ENCODE measurements around the gene LILRB3.
"Not testable (repeated sequence)": the region's sequence is repeated elsewhere in the genome, so short reads cannot be mapped to it uniquely, and the experiment has no call there.

LILRB3 gene

DNA sequence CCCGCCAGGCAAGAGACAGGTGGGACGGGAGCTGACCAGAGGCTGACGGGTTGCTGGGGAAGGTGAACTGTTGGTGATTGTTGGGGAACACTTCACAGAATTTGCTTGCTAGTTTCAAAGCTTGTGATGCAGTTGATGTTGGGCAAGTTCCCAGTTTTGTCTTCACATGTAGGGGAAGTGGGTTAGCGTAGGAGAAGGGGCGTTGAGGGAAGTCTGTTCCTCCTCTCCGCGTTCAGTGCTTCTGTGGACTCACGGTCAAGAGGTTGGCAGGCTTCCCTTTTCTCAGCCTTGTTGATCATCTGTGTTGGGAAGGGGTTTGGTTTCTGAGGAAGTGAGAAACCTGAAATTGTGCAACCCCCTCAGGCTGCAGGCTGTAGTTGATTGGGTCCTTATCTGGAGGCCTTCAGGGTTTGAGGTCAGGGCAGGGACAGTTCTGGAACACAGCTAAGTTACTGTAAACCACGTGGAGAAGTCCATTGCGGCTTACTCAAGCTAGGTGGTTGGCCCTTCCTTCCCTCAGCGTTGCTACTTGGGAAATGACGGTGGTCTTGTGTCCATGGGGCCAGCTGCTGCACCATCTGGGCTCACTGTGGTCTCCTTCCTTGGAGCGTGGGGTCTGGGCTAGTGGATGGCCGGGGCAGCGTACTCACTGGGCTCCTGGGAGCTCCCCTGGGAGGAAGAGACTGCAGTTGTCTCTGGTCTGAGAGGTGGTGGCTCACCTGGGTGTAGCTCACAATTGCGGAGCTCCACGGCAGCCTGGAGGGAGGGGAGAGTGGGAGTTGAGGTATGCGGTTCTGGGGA lies 14.6 kb downstream of the LILRB3 start:
- Mint-ChIP-seq H3K4me3 (peak overlapping the region; percentile 96), H3K9me3 (ENCODE audit: low read depth) (no peaks in the 10 kb centered on the region), H3K4me1 (ENCODE audit: low read depth) (peaks cover 74% of the 10 kb centered on the region), H3K27me3 (no peaks in the 10 kb centered on the region), H3K36me3 (peaks cover 15% of the 10 kb centered on the region), H3K27ac (peak overlapping the region; percentile 89)

DNA sequence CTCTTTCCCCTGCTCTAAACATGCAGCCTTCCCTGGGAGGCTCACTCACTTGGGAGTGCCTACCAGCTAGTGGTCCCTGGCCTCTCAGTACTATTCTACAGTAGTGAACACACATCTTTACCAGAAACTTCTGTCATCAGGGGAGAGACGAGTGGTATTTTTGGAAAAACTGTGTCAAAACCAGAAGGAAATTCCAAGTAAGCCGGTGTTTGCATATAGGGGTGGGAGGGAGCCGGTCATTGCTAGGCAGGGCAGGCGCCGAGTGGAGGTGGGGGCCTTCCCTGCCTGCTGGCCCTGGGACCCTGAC lies 15.2 kb downstream of the LILRB3 start:
- H3K4me1 Mint-ChIP-seq (ENCODE audit: low read depth): peaks cover 80% of the 10 kb centered on the region
- H3K9me3 Mint-ChIP-seq (ENCODE audit: low read depth): no peaks in the 10 kb centered on the region
- H3K4me3 Mint-ChIP-seq: peak overlapping the region; percentile 96
- no peaks in the 10 kb centered on the region for H3K27me3 Mint-ChIP-seq
- peaks cover 21% of the 10 kb centered on the region for H3K36me3 Mint-ChIP-seq
- peak overlapping the region; percentile 89 for H3K27ac Mint-ChIP-seq

DNA sequence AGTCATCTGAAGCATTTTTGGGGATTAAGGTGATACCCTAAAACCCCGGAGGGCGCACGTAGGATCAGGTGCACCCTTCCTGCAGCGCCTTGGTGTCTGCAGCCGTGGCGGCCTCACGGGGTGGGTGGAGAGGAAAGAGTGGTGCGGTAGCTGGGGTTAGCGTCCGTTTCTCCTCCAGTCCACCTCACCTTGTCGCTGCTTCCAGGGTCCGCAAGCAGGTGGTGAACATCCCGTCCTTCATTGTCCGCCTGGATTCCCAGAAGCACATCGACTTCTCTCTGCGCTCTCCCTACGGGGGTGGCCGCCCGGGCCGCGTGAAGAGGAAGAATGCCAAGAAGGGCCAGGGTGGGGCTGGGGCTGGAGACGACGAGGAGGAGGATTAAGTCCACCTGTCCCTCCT lies 15.6 kb downstream of the LILRB3 start:
- H3K4me1 Mint-ChIP-seq (ENCODE audit: low read depth): peaks cover 84% of the 10 kb centered on the region

DNA sequence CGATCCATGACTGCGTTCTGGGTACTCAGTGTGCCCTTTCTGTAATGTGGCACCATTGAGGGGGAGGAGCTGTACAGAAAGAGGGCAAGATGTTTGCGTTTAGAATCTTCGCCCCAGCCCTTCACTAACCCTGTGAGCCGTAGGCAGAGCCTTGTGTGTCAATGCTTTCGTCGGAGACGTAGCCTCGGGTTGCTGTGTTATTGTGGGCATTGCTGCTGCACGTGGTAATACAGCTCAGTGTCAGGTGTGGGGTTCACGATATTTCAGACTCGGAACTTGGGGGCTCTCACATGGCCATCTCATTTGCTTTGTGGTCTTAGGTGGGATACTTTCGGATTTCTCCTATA lies 16.0 kb downstream of the LILRB3 start:
- H3K9me3 Mint-ChIP-seq (ENCODE audit: low read depth): no peaks in the 10 kb centered on the region
- H3K4me1 Mint-ChIP-seq (ENCODE audit: low read depth): peaks cover 86% of the 10 kb centered on the region
- peaks cover 26% of the 10 kb centered on the region for H3K36me3 Mint-ChIP-seq
- peak overlapping the region; percentile 89 for H3K27ac Mint-ChIP-seq
- no peaks in the 10 kb centered on the region for H3K27me3 Mint-ChIP-seq
- H3K4me3 Mint-ChIP-seq: peak overlapping the region; percentile 96

More for the DNA sequence above, 15.6 kb downstream of the LILRB3 start:
- peak overlapping the region; percentile 96 for H3K4me3 Mint-ChIP-seq
- peaks cover 25% of the 10 kb centered on the region for H3K36me3 Mint-ChIP-seq
- peak overlapping the region; percentile 89 for H3K27ac Mint-ChIP-seq
- not testable (repeated sequence) for H3K9me3 Mint-ChIP-seq (ENCODE audit: low read depth); H3K27me3 Mint-ChIP-seq

DNA sequence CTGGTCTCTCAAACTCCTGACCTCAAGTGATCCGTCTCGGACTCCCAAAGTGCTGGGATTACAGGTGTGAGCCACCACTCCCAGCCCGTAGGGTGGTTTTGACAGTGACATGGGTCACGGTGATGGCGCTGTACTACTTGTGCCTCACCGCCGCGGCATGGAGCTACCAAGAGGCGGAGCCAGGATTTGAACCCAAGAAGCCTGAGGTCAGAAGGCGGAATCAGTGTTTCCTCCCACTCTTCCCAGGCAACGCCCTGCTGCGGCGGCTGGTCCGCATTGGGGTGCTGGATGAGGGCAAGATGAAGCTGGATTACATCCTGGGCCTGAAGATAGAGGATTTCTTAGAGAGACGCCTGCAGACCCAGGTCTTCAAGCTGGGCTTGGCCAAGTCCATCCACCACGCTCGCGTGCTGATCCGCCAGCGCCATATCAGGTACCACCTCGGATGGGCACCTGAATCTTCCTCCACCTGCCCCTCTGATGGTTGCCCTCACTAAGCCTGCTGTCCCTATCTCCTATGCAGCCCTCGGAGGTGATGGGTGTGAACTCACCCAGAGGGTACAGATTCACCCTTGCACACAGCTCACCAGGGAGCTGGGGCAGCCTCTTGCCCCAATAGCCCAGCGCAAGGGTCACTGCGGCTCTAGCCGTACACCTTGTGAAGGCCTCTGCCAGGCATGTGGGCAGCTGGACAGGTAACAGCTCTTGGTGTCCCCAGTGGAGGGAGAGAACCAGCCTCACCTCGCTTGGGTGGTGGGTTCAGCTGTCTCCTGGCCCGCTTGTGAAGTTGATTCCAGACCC lies 16.6 kb downstream of the LILRB3 start:
- peak overlapping the region; percentile 96 for H3K4me3 Mint-ChIP-seq
- H3K36me3 Mint-ChIP-seq: peaks cover 31% of the 10 kb centered on the region
- H3K27ac Mint-ChIP-seq: peak overlapping the region; percentile 89
- no peaks in the 10 kb centered on the region for H3K27me3 Mint-ChIP-seq
- no peaks in the 10 kb centered on the region for H3K9me3 Mint-ChIP-seq (ENCODE audit: low read depth)
- H3K4me1 Mint-ChIP-seq (ENCODE audit: low read depth): peaks cover 86% of the 10 kb centered on the region

DNA sequence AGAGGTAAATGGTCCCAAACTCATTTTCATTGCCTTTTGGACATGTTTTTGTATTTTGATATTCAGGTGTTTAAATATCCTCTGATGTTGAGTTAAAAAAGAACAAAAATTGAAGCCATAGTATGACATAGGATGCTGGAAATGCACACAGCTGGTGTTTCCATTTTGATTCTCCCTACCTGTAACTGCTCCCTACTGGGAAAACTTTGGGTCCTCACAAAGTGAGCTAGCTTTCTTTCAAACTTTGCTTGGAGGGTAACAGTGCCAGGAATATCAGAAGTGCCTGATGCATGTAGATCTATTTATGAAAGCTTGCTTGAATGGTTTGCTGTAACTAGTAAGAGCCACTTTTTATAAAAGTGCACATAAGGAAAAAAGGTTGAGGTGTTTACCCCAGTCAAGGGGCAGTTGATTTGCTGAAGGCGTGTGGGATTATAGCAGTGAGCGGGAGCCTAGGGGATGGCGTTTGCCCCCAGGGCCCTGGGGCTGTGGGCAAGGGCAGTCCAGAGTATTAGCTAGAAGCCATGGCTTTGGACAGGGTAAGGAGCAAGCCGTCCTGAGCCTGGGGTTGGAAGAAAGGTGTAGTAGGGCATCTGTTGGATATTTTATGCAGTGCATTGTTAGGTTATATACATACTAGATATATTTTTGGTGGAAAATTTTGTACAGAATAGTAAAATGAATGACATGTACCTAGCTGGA lies 17.9 kb downstream of the LILRB3 start:
- H3K27me3 Mint-ChIP-seq: no peaks in the 10 kb centered on the region
- H3K9me3 Mint-ChIP-seq (ENCODE audit: low read depth): no peaks in the 10 kb centered on the region
- H3K27ac Mint-ChIP-seq: peak overlapping the region; percentile 74
- H3K4me1 Mint-ChIP-seq (ENCODE audit: low read depth): peaks cover 73% of the 10 kb centered on the region
- H3K36me3 Mint-ChIP-seq: peaks cover 29% of the 10 kb centered on the region
- peak overlapping the region; percentile 96 for H3K4me3 Mint-ChIP-seq

DNA sequence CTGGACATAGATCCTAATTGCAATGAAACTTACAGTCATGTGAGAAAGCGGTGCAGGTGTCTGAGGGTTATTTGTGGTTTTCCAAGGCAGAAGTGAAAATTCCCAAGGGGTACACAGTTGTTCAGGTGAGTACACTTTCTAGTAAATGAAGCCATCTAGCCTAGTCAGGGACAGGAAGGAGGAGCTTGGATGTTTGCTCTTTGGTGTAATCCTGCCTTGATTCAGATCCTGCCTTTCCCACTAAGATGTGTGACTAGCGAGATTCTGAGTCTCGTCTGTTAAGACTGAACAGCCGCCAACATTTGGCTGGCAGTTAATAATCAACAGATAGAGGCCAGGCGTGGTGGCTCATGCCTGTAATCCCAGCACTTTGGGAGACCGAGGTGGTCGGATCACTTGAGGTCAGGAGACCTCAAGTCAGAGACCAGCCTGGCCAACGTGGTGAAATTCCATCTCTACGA lies 19.6 kb downstream of the LILRB3 start:
- Mint-ChIP-seq H3K27me3 (no peaks in the 10 kb centered on the region), H3K4me3 (peak overlapping the region; percentile 96), H3K4me1 (ENCODE audit: low read depth) (peaks cover 64% of the 10 kb centered on the region), H3K9me3 (ENCODE audit: low read depth) (no peaks in the 10 kb centered on the region), H3K27ac (peak overlapping the region; percentile 99), H3K36me3 (peaks cover 28% of the 10 kb centered on the region)

DNA sequence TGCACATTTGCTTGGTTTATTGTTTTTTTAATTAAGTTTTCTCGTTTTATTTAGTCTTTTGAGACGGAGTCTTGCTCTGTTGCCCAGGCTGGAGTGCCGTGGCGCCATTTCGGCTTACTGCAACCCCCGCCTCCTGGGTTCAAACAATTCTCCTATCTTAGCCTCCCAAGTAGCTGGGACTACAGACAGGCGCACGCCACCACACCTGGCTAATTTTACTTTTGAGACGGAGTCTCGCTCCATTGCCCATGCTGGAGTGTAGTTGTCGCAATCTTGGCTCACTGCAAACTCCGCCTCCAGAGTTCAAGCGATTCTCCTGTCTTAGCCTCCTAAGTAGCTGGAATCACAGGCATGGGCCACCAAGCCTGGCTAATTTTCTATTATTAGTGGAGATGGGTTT lies 20.8 kb downstream of the LILRB3 start:
- Mint-ChIP-seq H3K36me3 (peaks cover 25% of the 10 kb centered on the region), H3K4me3 (peak overlapping the region; percentile 96), H3K27me3 (no peaks in the 10 kb centered on the region), H3K9me3 (ENCODE audit: low read depth) (no peaks in the 10 kb centered on the region), H3K4me1 (ENCODE audit: low read depth) (peaks cover 52% of the 10 kb centered on the region), H3K27ac (peak overlapping the region; percentile 99)

DNA sequence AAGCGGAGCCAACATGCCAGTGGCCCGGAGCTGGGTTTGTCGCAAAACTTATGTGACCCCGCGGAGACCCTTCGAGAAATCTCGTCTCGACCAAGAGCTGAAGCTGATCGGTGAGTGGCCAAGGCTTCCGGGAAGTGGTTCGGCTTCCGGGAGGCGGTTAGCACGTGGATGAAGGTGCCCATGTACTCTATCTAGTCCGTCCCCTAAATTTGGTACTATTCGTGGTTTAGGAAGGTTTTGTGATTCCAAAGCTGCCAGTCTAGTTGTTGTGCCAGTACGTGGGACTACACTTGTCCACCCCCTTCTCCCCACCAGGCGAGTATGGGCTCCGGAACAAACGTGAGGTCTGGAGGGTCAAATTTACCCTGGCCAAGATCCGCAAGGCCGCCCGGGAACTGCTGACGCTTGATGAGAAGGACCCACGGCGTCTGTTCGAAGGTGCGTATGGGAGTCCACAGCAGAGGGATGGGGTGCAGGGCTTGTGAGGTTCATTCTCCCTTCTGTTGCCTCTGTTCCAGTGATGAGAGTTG lies 21.6 kb downstream of the LILRB3 start:
- Mint-ChIP-seq H3K4me1 (ENCODE audit: low read depth) (peaks cover 45% of the 10 kb centered on the region), H3K4me3 (peak overlapping the region; percentile 96), H3K9me3 (ENCODE audit: low read depth) (no peaks in the 10 kb centered on the region), H3K27ac (peak overlapping the region; percentile 99), H3K27me3 (no peaks in the 10 kb centered on the region), H3K36me3 (peaks cover 25% of the 10 kb centered on the region)

DNA sequence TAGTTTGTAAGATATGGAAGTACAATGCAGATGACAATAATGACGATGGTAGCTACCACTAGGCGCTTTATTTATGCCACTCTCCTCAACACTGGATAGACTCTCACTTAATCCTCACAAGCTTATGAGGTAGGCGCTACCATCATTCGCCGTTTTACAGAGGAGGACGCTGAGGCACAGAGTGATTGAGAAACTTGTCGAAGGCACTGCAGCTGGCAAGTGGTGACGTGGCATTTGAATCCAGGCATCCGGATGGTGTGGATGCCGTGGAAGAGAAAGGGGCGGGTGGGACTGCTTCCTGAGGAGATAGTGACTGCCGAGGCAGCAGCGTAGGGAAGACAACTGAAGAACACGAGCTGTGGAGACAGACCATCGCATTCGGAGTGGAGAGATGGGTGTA lies 23.4 kb downstream of the LILRB3 start:
- Mint-ChIP-seq H3K27me3 (no peaks in the 10 kb centered on the region), H3K4me1 (ENCODE audit: low read depth) (peaks cover 30% of the 10 kb centered on the region), H3K9me3 (ENCODE audit: low read depth) (no peaks in the 10 kb centered on the region), H3K27ac (peak overlapping the region; percentile 72), H3K36me3 (peaks cover 21% of the 10 kb centered on the region), H3K4me3 (peak overlapping the region; percentile 77)

DNA sequence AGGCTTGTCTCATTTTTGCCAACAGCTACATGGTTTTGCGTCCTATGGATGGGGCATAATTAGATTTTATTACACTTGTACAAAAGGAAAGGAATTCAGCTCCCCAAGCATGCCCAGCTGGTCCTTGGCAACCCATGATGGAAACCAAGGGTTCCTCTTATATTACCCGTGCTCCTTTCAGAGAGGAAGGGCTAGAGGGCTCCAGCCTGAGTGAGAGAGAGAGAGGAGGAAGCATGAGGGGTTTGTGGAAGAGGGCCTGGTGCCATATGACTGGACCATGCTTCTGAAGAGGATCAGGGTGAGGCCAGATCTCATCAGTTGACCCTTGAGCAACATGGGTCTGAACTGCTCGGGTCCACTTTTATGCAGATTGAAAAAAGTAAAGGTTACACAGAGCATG lies 25.7 kb downstream of the LILRB3 start:
- no peaks in the 10 kb centered on the region for H3K9me3 Mint-ChIP-seq (ENCODE audit: low read depth)
- H3K27me3 Mint-ChIP-seq: no peaks in the 10 kb centered on the region
- H3K36me3 Mint-ChIP-seq: peaks cover 11% of the 10 kb centered on the region
- no peak overlapping the region for H3K27ac Mint-ChIP-seq
- no peak overlapping the region for H3K4me3 Mint-ChIP-seq
- H3K4me1 Mint-ChIP-seq (ENCODE audit: low read depth): peaks cover 23% of the 10 kb centered on the region

DNA sequence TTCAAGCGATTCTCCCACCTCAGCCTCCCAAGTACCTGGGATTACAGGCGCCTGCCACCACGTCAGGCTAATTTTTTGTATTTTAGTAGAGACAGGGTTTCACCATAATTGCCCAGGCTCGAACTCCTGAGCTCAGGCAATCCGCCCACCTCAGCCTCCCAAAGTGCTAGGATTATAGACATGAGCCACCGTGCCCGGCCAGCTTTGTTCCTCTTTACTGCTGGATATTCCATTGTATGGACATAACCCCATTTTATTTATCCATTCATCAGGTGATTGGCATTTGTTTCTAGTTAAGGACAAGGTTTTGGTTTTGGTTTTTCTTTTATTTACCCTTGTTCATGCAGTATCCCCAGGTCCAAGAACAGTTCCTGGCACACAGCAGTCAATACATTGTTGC lies 26.3 kb downstream of the LILRB3 start:
- Mint-ChIP-seq H3K4me1 (ENCODE audit: low read depth) (peaks cover 27% of the 10 kb centered on the region), H3K27ac (no peak overlapping the region), H3K4me3 (no peak overlapping the region), H3K36me3 (peaks cover 8% of the 10 kb centered on the region), H3K27me3 (no peaks in the 10 kb centered on the region), H3K9me3 (ENCODE audit: low read depth) (no peaks in the 10 kb centered on the region)

DNA sequence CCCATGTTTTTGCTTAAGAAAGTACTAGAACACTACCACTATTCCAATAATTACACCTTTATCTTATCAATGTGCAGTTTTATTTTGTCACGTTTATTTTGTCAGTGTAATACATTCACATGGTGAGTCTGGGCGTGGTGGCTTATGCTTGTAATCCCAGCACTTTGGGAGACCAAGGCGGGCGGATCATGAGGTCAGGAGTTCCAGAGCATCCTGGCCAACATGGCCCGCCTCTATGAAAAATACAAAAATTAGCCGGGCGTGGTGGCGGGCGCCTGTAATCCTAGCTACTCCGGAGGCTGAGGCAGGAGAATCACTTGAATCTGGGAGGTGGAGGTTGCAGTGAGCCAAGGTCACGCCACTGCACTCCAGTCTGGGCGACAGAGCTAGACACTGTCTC lies 28.3 kb downstream of the LILRB3 start:
- not testable (repeated sequence) for H3K4me3 Mint-ChIP-seq; H3K9me3 Mint-ChIP-seq (ENCODE audit: low read depth); H3K27me3 Mint-ChIP-seq; H3K27ac Mint-ChIP-seq; H3K36me3 Mint-ChIP-seq
- H3K4me1 Mint-ChIP-seq (ENCODE audit: low read depth): peaks cover 28% of the 10 kb centered on the region

DNA sequence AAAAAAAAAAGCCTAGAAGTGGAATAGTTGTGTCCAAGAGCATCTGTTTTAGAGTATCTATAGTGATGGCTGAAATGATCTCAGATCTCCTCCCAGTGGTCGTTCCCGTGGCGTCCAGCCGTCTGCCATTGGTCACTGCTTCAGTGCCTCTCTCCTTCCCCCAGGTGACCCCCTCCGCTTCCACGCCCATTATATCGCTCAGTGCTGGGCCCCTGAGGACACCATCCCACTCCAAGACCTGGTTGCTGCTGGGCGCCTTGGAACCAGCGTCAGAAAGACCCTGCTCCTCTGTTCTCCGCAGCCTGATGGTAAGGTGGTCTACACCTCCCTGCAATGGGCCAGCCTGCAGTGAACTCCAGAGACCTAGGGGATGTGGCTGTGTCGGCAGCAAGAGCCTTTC lies 29.8 kb downstream of the LILRB3 start:
- H3K27ac Mint-ChIP-seq: peak overlapping the region; percentile 72

More for the DNA sequence above, 29.8 kb downstream of the LILRB3 start:
- Mint-ChIP-seq H3K36me3 (no peaks in the 10 kb centered on the region), H3K4me3 (peak overlapping the region; percentile 52), H3K27me3 (no peaks in the 10 kb centered on the region), H3K9me3 (ENCODE audit: low read depth) (no peaks in the 10 kb centered on the region), H3K4me1 (ENCODE audit: low read depth) (peaks cover 26% of the 10 kb centered on the region)

Data from activated naive CD8-positive, alpha-beta T cell (primary cell).